GM10248 (cell line): ENCODE data around the gene SSNA1.
A peak's percentile ranks its signal among the peaks of the same experiment; 100 is the strongest.

Source experiments
- CTCF ChIA-PET: fragments of 300-600 bp; sonication (Branson Sonifier 250); formaldehyde crosslinking; extraction: SDS; loops from one replicate; lab custom pipeline; 2021; ENCODE audit warnings: antibody characterized with exemption; lab: Yijun Ruan, JAX
- POLR2A ChIA-PET: fragments of 350-650 bp; sonication (Branson Sonifier 250); formaldehyde crosslinking; extraction: SDS; loops from one replicate; lab custom pipeline; 2020; ENCODE audit warnings: antibody characterized with exemption; lab: Yijun Ruan, JAX
- DNase-seq: peaks from one replicate; pipeline ENCODE4 v3.0.0; 2012; ENCODE audit errors: extremely low spot score
- CTCF ChIP-seq: IDR thresholded peaks from 2 replicates; pipeline ENCODE4 v1.5.1; 2012; ENCODE audit warnings: mild to moderate bottlenecking, low read depth; ENCODE audit errors: extremely low read depth, missing control alignments, control extremely low read depth

The SSNA1 gene

GRCh38 chr9:137221506-137222111 is 33.1 kb downstream of the SSNA1 start:
- CTCF ChIA-PET, result interaction anchor here (1.2 to 6.9 kb wide), 3 partner anchors 16 to 155 kb away, joined by 4 to 92 read pairs (median 12); partner anchors contain the start of genes ANAPC2, SSNA1 and TUBB4B
- DNase-seq, result no peak
- no peak for TF ChIP-seq CTCF
- POLR2A ChIA-PET, result no interaction called here

- TF ChIP-seq CTCF, result no peak
- ChIA-PET CTCF (interaction anchor here (0.9 to 6.9 kb wide), 8 partner anchors 12 to 156 kb away, joined by 3 to 92 read pairs (median 6); partner anchors contain the start of genes ANAPC2, MAN1B1, SSNA1 and TUBB4B), POLR2A (interaction anchor here (0.6 to 2.8 kb wide), 5 partner anchors 14 to 22 kb away, joined by 3 to 24 read pairs (median 4); partner anchors contain the start of genes TPRN and TUBB4B)
- DNase-seq, result no peak
Measured at GRCh38 chr9:137222190-137223077, 34.0 kb downstream of the SSNA1 start, which contains the start of gene RNF208. Gene RNF208, minus strand, starts transcription at chr9:137222240. Its CDS starts 1,028 bp downstream, at chr9:137221212.

GRCh38 chr9:137223078-137223970 is 34.8 kb downstream of the SSNA1 start:
- ChIA-PET CTCF (interaction anchor here (0.9 to 6.9 kb wide), 11 partner anchors 13 to 177 kb away, joined by 3 to 92 read pairs (median 6); partner anchors contain the start of genes ANAPC2, MAN1B1, NPDC1 and SSNA1), POLR2A (interaction anchor here (0.6 to 2.8 kb wide), 8 partner anchors 13 to 73 kb away, joined by 3 to 24 read pairs (median 4); partner anchors contain the start of genes ANAPC2, SSNA1, TPRN and TUBB4B)
- DNase-seq, result peak; percentile 98
- TF ChIP-seq CTCF, result no peak

- ChIA-PET CTCF (interaction anchor here (0.8 to 6.9 kb wide), 6 partner anchors 12 to 179 kb away, joined by 3 to 92 read pairs (median 5); partner anchors contain the start of genes ANAPC2, NDOR1, NPDC1 and SSNA1), POLR2A (interaction anchor here (0.6 to 2.8 kb wide), 2 partner anchors 16 to 277 kb away, joined by 6 to 24 read pairs; partner anchors contain the start of gene TUBB4B)
- TF ChIP-seq CTCF, result no peak
- DNase-seq, result no peak
Measured at GRCh38 chr9:137224830-137225694, 36.6 kb downstream of the SSNA1 start, which contains the start of gene CYSRT1. Gene CYSRT1, plus strand, starts transcription at chr9:137225174. Its CDS starts 448 bp downstream, at chr9:137225622.

GRCh38 chr9:137225699-137226331 is 37.3 kb downstream of the SSNA1 start:
- POLR2A ChIA-PET, result no interaction called here

More at GRCh38 chr9:137225699-137226331, 37.3 kb downstream of the SSNA1 start:
- CTCF ChIA-PET, result interaction anchor here (0.8 to 6.9 kb wide), 15 partner anchors 7 to 179 kb away, joined by 3 to 92 read pairs (median 5); partner anchors contain the start of genes ANAPC2, NDOR1, NPDC1 and SSNA1
- TF ChIP-seq CTCF, result no peak
- no peak for DNase-seq
